HK-2 (cell line): ENCODE data around the gene UBE2L5.

ENCODE experiments used
- DNase-seq: peaks from one replicate; pipeline ENCODE4 v3.0.0-alpha.2; 2018; ENCODE audit not compliant: unreplicated experiment

UBE2L5 gene

DNA sequence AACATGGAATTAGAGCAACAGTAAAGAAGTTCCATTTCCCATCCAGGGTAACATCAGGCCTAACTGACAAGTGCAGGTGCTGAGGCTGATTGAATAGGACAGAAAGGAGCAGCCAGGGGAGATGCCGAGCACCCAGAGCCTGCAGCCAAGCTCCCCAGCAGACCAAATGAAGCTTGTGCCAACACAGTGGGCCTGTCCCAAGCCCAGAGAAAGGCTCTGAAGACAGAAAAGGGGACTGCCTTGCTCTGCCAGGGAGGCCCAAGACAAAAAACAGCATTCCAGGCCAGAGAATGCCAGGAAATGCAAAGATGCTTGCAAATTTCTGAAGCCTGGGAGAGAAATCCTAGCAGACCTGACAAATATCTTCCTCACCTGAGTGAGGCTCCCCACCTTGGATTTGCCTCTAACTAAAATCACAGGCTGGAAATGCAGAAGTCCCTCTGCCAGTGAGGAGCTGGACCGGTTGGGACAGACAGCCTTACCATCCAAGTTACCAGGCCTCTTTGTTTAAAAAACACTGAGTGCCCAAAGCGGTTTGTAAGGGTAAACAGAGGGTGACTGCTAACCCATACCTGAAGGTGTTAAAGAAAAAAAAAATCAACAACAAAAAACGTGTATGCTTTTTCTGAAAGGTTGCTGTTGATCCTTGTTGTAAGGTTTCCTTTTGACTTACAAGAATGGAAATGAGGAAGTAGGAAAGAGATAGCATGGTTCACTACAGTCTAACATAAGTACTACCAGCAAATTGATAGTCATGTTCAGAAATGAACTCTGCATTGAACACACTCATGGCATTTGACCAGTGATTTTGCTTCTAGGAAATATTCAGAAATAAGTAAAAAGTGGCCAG is 55.3 kb downstream of the UBE2L5 start:
- DNase-seq = no peak
